Ovary (tissue), 9 donors: Measurements from ENCODE around the gene SORCS2. TPM values are rescaled to one million over a fixed set of nuclear protein-coding genes. Genes with fewer than 3 reads are reported as not detected.

Experiments used
- DNase-seq, 5 donors: peaks; one replicate each; pipeline ENCODE4 v3.0.0-alpha.2; 2019 to 2020
- H3K27ac ChIP-seq, 2 donors: fragments of 200-600 bp; one replicate each; pipeline versions ENCODE4 v1.5.1 to v1.8.0; 2019 to 2022
- H3K27me3 ChIP-seq: fragments of 200-600 bp; one replicate; pipeline ENCODE4 v1.8.0; 2022
- H3K36me3 ChIP-seq: fragments of 200-600 bp; sonication (generic); one replicate; pipeline ENCODE4 v1.5.1; 2019
- H3K4me1 ChIP-seq: one replicate; pipeline ENCODE4 v1.8.1; 2013; ENCODE audit warnings: mild to moderate bottlenecking, moderate library complexity; ENCODE audit not compliant: insufficient read depth
- H3K4me3 ChIP-seq: fragments of 200-600 bp; sonication (generic); one replicate; pipeline ENCODE4 v1.5.1; 2017
- H3K9me3 ChIP-seq, 2 donors: fragments of 200-600 bp in 1 of 2; sonication (generic) in 1 of 2; one replicate each; pipeline versions ENCODE4 v1.5.1 to v1.8.1; 2013 to 2019; ENCODE audit warnings: mild to moderate bottlenecking in 1 of 2, moderate library complexity in 1 of 2
- CTCF ChIP-seq, 3 donors: fragments of 450-650 bp in 2 of 3; fragments of 200-600 bp in 1 of 3; IDR thresholded peaks; one replicate each; pipeline versions ENCODE4 v1.5.1 to v1.8.0; 2016 to 2022; ENCODE audit warnings: antibody characterized with exemption in 3 of 3, mild to moderate bottlenecking in 1 of 3
- EP300 ChIP-seq: sonication (generic); formaldehyde crosslinking; IDR thresholded peaks from one replicate; pipeline ENCODE4 v1.6.1; 2017; ENCODE audit warnings: antibody characterized with exemption
- POLR2A ChIP-seq: fragments of 450-650 bp; IDR thresholded peaks from one replicate; pipeline ENCODE4 v1.6.1; 2017; ENCODE audit warnings: antibody characterized with exemption, mild to moderate bottlenecking, moderate library complexity
- WGBS, 3 donors: extraction: QIAGEN DNeasy Blood & Tissue Kit in 1 of 3; methylation state at CpG; one replicate each; pipeline versions ENCODE4 v1.1.5 to v1.1.7; 2013 to 2017; 5-methylcytosine and 5-hydroxymethylcytosine counted together
- intact Hi-C, 4 donors: fragments of 100-400 bp; cut with DNase I; formaldehyde crosslinking; loops; one replicate each; pipeline versions ENCODE4 v1.11.0 to v1.15.1; 2022 to 2023
- polyA plus RNA-seq, 2 donors: library from polyadenylated mRNA; stranded (reverse); fragments of 200-250 nt in 1 of 2; fragments of 350-450 nt in 1 of 2; fragmentation: Illumina TruSeq in 1 of 2; extraction: RNeasy Lipid Tissue Mini Kit (QIAGEN cat#74804) in 1 of 2; gene quantifications; one replicate each; pipeline ENCODE4 v1.2.3, GENCODE V29; 2013 to 2014
- total RNA-seq, 7 donors: library from RNA; depleted of rRNA in 2 of 7; stranded (reverse); fragments of >200 nt in 2 of 7; fragmentation: NEBNext Ultra II Directional in 3 of 7; extraction: Animal tissue kit (Norgen Biotek cat#: 25700) in 3 of 7; gene quantifications; one replicate each; pipeline versions ENCODE4 v1.1.0 to v1.2.4, GENCODE V29; 2016 to 2023
- donor health status: DM: no; HTN: no; CAD: no; lungs with moderate emphysema.
- donor health status: DM: no; HTN: no; CAD: no.
- donor health status: Bipolar disorder and iron deficiency.
- donor health status: DM: yes; HTN: yes; CAD: no.
- donor health status: DM: no; HTN: no; CAD: no.
- donor health status: DM: yes; HTN: yes; CAD: no.

The SORCS2 gene
- total and polyA plus RNA-seq, 9 donors = 0.60 to 23.9 (median 7.1) TPM

- H3K27me3 ChIP-seq = no peaks in the 10 kb centered on the region
- no peak for DNase-seq
- no peak for TF ChIP-seq EP300
- TF ChIP-seq POLR2A = no peak
- no peak for TF ChIP-seq CTCF (IDR thresholded peaks at IDR 0.05)
- peaks cover 2% of the 10 kb centered on the region for H3K4me1 ChIP-seq
- no peak overlapping the region for H3K4me3 ChIP-seq
- 79 to 83% (median 82%) methylated on average over 11 of the region's 11 CpGs for WGBS, 3 donors
- no peak overlapping the region for H3K27ac ChIP-seq
- intact Hi-C loops = no loop called here
- no peaks in the 10 kb centered on the region for H3K36me3 ChIP-seq
- H3K9me3 ChIP-seq = no peaks in the 10 kb centered on the region
Measured at GRCh38 chr4:7621252-7622035, 429.1 kb downstream of the SORCS2 start.

GRCh38 chr4:7622371-7622770 lies 430.0 kb downstream of the SORCS2 start:
- Histone ChIP-seq H3K36me3 (no peaks in the 10 kb centered on the region), H3K9me3 (no peaks in the 10 kb centered on the region), H3K4me1 (peaks cover 2% of the 10 kb centered on the region), H3K27me3 (no peaks in the 10 kb centered on the region), H3K27ac (no peak overlapping the region), H3K4me3 (no peak overlapping the region)
- intact Hi-C loops = no loop called here
- DNase-seq = no peak
- no peak for TF ChIP-seq POLR2A
- no peak for TF ChIP-seq EP300
- no peak for TF ChIP-seq CTCF (IDR thresholded peaks at IDR 0.05)
- WGBS, 3 donors = 79 to 91% (median 84%) methylated on average over 9 of the region's 9 CpGs

- no peaks in the 10 kb centered on the region for H3K36me3 ChIP-seq
- TF ChIP-seq POLR2A (no peak), EP300 (no peak), CTCF (IDR thresholded peaks at IDR 0.05) (no peak)
- DNase-seq = no peak
- H3K27me3 ChIP-seq = no peaks in the 10 kb centered on the region
- H3K9me3 ChIP-seq = no peaks in the 10 kb centered on the region
- WGBS, 3 donors = 91 to 95% (median 93%) methylated on average over 13 of the region's 13 CpGs
- intact Hi-C loops = no loop called here
- H3K4me3 ChIP-seq = no peak overlapping the region
- H3K27ac ChIP-seq = no peak overlapping the region
- peaks cover 2% of the 10 kb centered on the region for H3K4me1 ChIP-seq
Measured at GRCh38 chr4:7623468-7623867, 431.1 kb downstream of the SORCS2 start.

- Histone ChIP-seq H3K9me3 (no peaks in the 10 kb centered on the region), H3K27me3 (no peaks in the 10 kb centered on the region), H3K4me1 (peaks cover 2% of the 10 kb centered on the region), H3K27ac (no peak overlapping the region), H3K4me3 (no peak overlapping the region), H3K36me3 (no peaks in the 10 kb centered on the region)
- no peak for TF ChIP-seq POLR2A
- no peak for TF ChIP-seq EP300
- TF ChIP-seq CTCF (IDR thresholded peaks at IDR 0.05) = no peak
- intact Hi-C loops = no loop called here
- no peak for DNase-seq
- WGBS, 3 donors = 57 to 78% (median 70%) methylated on average over 11 of the region's 11 CpGs
Measured at GRCh38 chr4:7624396-7624980, 432.1 kb downstream of the SORCS2 start.
